Parathyroid adenoma (tissue), 2 donors: ENCODE data around the gene COX10.

ENCODE experiments used
- H2AFZ ChIP-seq: fragments of 300-600 bp; sonication (generic); one replicate; pipeline ENCODE4 v1.7.0; 2017; ENCODE audit warnings: antibody characterized with exemption, mild to moderate bottlenecking
- H3K27ac ChIP-seq: fragments of 300-600 bp; sonication (generic); one replicate; pipeline ENCODE4 v1.7.0; 2017
- H3K27me3 ChIP-seq: fragments of 300-600 bp; sonication (generic); one replicate; pipeline ENCODE4 v1.7.0; 2017; ENCODE audit warnings: low read length; ENCODE audit not compliant: control insufficient read depth, insufficient read depth
- H3K36me3 ChIP-seq: fragments of 300-600 bp; sonication (generic); one replicate; pipeline ENCODE4 v1.7.0; 2017; ENCODE audit warnings: low read length; ENCODE audit not compliant: control insufficient read depth, insufficient read depth
- H3K4me1 ChIP-seq: fragments of 300-600 bp; sonication (generic); one replicate; pipeline ENCODE4 v1.7.0; 2017; ENCODE audit warnings: control low read depth
- H3K4me2 ChIP-seq: fragments of 300-600 bp; sonication (generic); one replicate; pipeline ENCODE4 v1.7.0; 2017; ENCODE audit warnings: low read length
- H3K4me3 ChIP-seq: fragments of 300-600 bp; sonication (generic); one replicate; pipeline ENCODE4 v1.7.0; 2017; ENCODE audit warnings: low read depth, low read length
- H3K79me2 ChIP-seq: fragments of 300-600 bp; sonication (generic); one replicate; pipeline ENCODE4 v1.7.0; 2017; ENCODE audit warnings: control low read depth
- H3K9ac ChIP-seq: fragments of 300-600 bp; sonication (generic); one replicate; pipeline ENCODE4 v1.7.0; 2017; ENCODE audit warnings: mild to moderate bottlenecking
- H3K9me3 ChIP-seq: fragments of 300-600 bp; sonication (generic); one replicate; pipeline ENCODE4 v1.7.0; 2017; ENCODE audit warnings: low read length; ENCODE audit not compliant: control insufficient read depth
- CTCF ChIP-seq: fragments of 300-600 bp; sonication (generic); IDR thresholded peaks from one replicate; pipeline ENCODE4 v1.7.0; 2017; ENCODE audit warnings: antibody characterized with exemption, mild to moderate bottlenecking
- donor health status: primary hyperparathyroidism.

The COX10 gene

GRCh38 chr17:14103836-14104235 is 34.5 kb downstream of the COX10 start:
- Histone ChIP-seq H3K79me2 (peaks cover 4% of the 10 kb centered on the region), H3K4me3 (no peak overlapping the region), H3K4me2 (no peak overlapping the region), H2AFZ (no peak overlapping the region), H3K27ac (no peak overlapping the region), H3K4me1 (peaks cover 4% of the 10 kb centered on the region), H3K36me3 (no peaks in the 10 kb centered on the region), H3K9me3 (no peaks in the 10 kb centered on the region), H3K27me3 (no peaks in the 10 kb centered on the region), H3K9ac (no peak overlapping the region)
- TF ChIP-seq CTCF, result no peak

- H2AFZ ChIP-seq, result no peak overlapping the region
- H3K27me3 ChIP-seq, result no peaks in the 10 kb centered on the region
- no peaks in the 10 kb centered on the region for H3K36me3 ChIP-seq
- no peak overlapping the region for H3K4me3 ChIP-seq
- H3K4me2 ChIP-seq, result no peak overlapping the region
- H3K9ac ChIP-seq, result no peak overlapping the region
- H3K4me1 ChIP-seq, result no peaks in the 10 kb centered on the region
- no peaks in the 10 kb centered on the region for H3K9me3 ChIP-seq
- H3K79me2 ChIP-seq, result peaks cover 4% of the 10 kb centered on the region
- H3K27ac ChIP-seq, result no peak overlapping the region
- no peak for TF ChIP-seq CTCF
Measured at GRCh38 chr17:14104734-14105133, 35.4 kb downstream of the COX10 start.

DNA sequence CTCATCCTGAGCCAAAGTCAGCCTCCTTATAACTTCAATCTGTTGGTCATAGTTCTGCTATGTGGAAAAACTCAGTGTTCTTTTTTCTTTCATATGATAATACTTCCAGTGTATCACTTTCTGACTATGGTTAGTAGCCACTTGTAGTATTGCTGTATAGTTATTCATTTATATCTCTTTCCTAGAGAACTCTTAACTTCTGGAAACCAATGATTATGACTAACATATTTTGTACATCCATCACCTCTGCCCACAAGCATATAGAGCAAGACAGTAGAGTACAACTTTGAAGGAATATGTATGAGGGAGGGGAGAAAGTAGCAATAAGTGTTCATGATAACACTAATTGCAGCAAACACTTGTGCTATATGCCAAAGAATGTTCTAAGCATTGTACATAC is 38.6 kb downstream of the COX10 start:
- H3K27ac ChIP-seq, result no peak overlapping the region
- no peak overlapping the region for H3K9ac ChIP-seq
- H3K4me2 ChIP-seq, result no peak overlapping the region
- no peak overlapping the region for H3K4me3 ChIP-seq
- no peaks in the 10 kb centered on the region for H3K9me3 ChIP-seq
- H3K79me2 ChIP-seq, result peaks cover 4% of the 10 kb centered on the region
- no peak overlapping the region for H2AFZ ChIP-seq
- TF ChIP-seq CTCF, result no peak
- H3K27me3 ChIP-seq, result no peaks in the 10 kb centered on the region
- H3K4me1 ChIP-seq, result no peaks in the 10 kb centered on the region
- H3K36me3 ChIP-seq, result no peaks in the 10 kb centered on the region

- H3K9ac ChIP-seq, result no peak overlapping the region
Measured at GRCh38 chr17:14112407-14112806, 43.1 kb downstream of the COX10 start.

More at GRCh38 chr17:14112407-14112806, 43.1 kb downstream of the COX10 start:
- no peaks in the 10 kb centered on the region for H3K27me3 ChIP-seq
- H3K79me2 ChIP-seq, result peaks cover 3% of the 10 kb centered on the region
- H3K36me3 ChIP-seq, result no peaks in the 10 kb centered on the region
- H3K4me3 ChIP-seq, result no peak overlapping the region
- H3K27ac ChIP-seq, result no peak overlapping the region
- H2AFZ ChIP-seq, result no peak overlapping the region
- no peak overlapping the region for H3K4me2 ChIP-seq
- no peak for TF ChIP-seq CTCF
- H3K9me3 ChIP-seq, result no peaks in the 10 kb centered on the region
- no peaks in the 10 kb centered on the region for H3K4me1 ChIP-seq
